HepG2 (cell line): ENCODE data around the gene MXRA7. TPM values are rescaled to one million over a fixed set of nuclear protein-coding genes. Genes with fewer than 3 reads are reported as not detected.

Source experiments
- DPF2 ChIP-seq: sonication (generic); formaldehyde crosslinking; IDR thresholded peaks from 2 replicates; pipeline ENCODE4 v1.4.0; 2020; ENCODE audit warnings: mild to moderate bottlenecking, low read depth, missing genetic modification reagents, borderline replicate concordance
- HIC2 ChIP-seq: sonication (generic); formaldehyde crosslinking; IDR thresholded peaks from 2 replicates; pipeline ENCODE4 v1.9.0; 2022; ENCODE audit warnings: low read depth, missing genetic modification reagents
- HOXA3 ChIP-seq: sonication (generic); formaldehyde crosslinking; IDR thresholded peaks from 2 replicates; pipeline ENCODE4 v1.5.0; 2020; ENCODE audit warnings: missing genetic modification reagents
- IKZF4 ChIP-seq: sonication (generic); formaldehyde crosslinking; IDR thresholded peaks from 2 replicates; pipeline ENCODE4 v1.5.1; 2020; ENCODE audit warnings: borderline replicate concordance, mild to moderate bottlenecking, low read depth, missing genetic modification reagents; ENCODE audit errors: not compliant biosample characterization
- KAT7 ChIP-seq: IDR thresholded peaks from 2 replicates; pipeline ENCODE4 v1.6.1; 2018; ENCODE audit warnings: borderline replicate concordance, missing compliant biosample characterization
- MEIS1 ChIP-seq: sonication (generic); formaldehyde crosslinking; IDR thresholded peaks from 2 replicates; pipeline ENCODE4 v1.9.0; 2021; ENCODE audit warnings: mild to moderate bottlenecking, missing genetic modification reagents, moderate library complexity, borderline replicate concordance
- PHF21A ChIP-seq: sonication (generic); formaldehyde crosslinking; IDR thresholded peaks from 2 replicates; pipeline ENCODE4 v1.5.0; 2020; ENCODE audit warnings: mild to moderate bottlenecking, missing genetic modification reagents
- RERE ChIP-seq: IDR thresholded peaks from 2 replicates; pipeline ENCODE4 v1.6.1; 2016; ENCODE audit warnings: low read depth, missing genetic modification reagents, missing compliant biosample characterization
- ZNF501 ChIP-seq: sonication (generic); formaldehyde crosslinking; IDR thresholded peaks from 2 replicates; pipeline ENCODE4 v1.5.1; 2020; ENCODE audit warnings: mild to moderate bottlenecking, moderate library complexity, missing genetic modification reagents
- ZNF589 ChIP-seq: sonication (generic); formaldehyde crosslinking; conservative IDR thresholded peaks from 2 replicates; pipeline ENCODE4 v1.8.0; 2022; ENCODE audit warnings: mild to moderate bottlenecking, moderate library complexity, missing genetic modification reagents
- polyA plus RNA-seq, 8 experiments: library from polyadenylated mRNA; depleted of rRNA in 3 of 8; stranded (reverse) in 7 of 8; unstranded in 1 of 8; fragments of >200 nt; fragmentation: Illumina TruSeq in 4 of 8; extraction: Trizol in 4 of 8; gene quantifications; 2 replicates each; pipeline versions ENCODE4 v1.2.1 to v1.2.3, GENCODE V29; 2011 to 2016; ENCODE audit warnings: low read depth in 4 of 8, missing spikeins in 1 of 8, mixed read lengths in 1 of 8; ENCODE audit not compliant: insufficient read depth in 1 of 8
- total RNA-seq, 5 experiments: library from RNA; depleted of rRNA; stranded (reverse); fragments of >200 nt; fragmentation: Illumina TruSeq; extraction: Trizol; gene quantifications; 2 replicates each; pipeline ENCODE4 v1.2.3, GENCODE V29; 2016; ENCODE audit warnings: low read depth in 1 of 5
- TF ChIP-seq, protein P1 (sequence below): sonication (generic); formaldehyde crosslinking; IDR thresholded peaks from 2 replicates; pipeline ENCODE4 v1.8.1; 2022; ENCODE audit warnings: mild to moderate bottlenecking, missing genetic modification reagents
- TF ChIP-seq, protein P2 (sequence below): sonication (generic); formaldehyde crosslinking; IDR thresholded peaks from 2 replicates; pipeline ENCODE4 v1.8.1; 2022; ENCODE audit warnings: low read depth, mild to moderate bottlenecking, missing genetic modification reagents

MXRA7 gene
- total and polyA plus RNA-seq, 2 of the 13 experiments (the other 11 are each of a cell fraction or from before 2014, with no cell fraction given): 44.8 to 112 TPM

DNA sequence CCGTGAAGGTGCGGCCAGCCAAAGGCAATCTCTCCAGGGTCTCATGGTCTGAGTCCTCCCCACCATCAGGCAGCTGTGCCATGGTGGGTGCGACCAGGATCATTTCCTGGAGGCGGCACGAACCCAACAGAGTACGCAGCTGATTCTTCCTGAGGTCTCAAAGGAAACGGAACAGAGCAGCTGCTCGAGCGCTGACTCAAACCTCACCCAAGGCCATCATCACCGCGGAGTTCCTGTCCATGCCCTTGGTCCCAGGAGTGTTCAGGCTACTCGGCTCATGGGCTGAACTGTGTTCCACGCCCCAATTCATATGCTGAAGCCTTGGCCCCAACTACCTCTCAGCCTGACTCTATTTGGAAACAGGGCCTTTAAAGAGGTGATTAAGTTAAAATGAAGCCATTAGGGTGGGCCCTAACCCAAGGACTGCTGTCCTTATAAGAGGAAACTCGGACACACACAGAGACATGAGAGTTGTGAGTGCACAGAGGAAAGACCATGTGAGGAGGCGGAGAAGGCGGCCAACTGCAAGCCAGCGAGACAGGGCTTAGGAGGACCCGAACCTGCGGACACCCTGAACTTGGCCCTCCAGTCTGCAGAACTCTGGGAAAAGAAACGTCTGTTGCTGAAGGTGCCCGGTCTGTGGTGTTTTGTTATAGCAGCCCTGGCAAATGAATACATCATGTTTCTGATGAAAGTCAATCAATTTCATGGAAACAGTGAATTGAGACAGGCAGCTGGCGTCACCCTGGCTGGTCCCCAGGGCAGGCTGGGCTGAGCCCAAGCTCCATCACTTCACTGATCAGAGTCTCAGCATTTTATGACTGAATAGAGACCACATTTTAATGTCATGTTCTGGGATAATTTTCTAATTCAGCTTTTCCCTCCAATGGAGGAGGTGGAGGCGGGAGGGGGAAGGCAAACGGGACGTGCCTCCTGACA lies 13.7 kb downstream of the MXRA7 start (continued):
- TF ChIP-seq ZNF501 (CRISPR knock-in tag): 0 out of 2 replicates have a peak, but pooled peaks have one; percentile 28
- peak; percentile 73 for TF ChIP-seq HOXA3 (CRISPR knock-in tag)
- 0 out of 2 replicates have a peak, but pooled peaks have one; percentile 40 for TF ChIP-seq RERE (CRISPR knock-in tag)
- TF ChIP-seq, protein P1, sequence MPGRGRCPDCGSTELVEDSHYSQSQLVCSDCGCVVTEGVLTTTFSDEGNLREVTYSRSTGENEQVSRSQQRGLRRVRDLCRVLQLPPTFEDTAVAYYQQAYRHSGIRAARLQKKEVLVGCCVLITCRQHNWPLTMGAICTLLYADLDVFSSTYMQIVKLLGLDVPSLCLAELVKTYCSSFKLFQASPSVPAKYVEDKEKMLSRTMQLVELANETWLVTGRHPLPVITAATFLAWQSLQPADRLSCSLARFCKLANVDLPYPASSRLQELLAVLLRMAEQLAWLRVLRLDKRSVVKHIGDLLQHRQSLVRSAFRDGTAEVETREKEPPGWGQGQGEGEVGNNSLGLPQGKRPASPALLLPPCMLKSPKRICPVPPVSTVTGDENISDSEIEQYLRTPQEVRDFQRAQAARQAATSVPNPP (CRISPR knock-in tag): no peak
- TF ChIP-seq KAT7 (CRISPR knock-in tag): peak; percentile 80; the same call in 1 of the 2 replicates
- TF ChIP-seq HIC2: peak; percentile 85; the same call in 1 of the 2 replicates
- no peak for TF ChIP-seq ZNF589 (CRISPR knock-in tag)
- no peak for TF ChIP-seq IKZF4 (CRISPR knock-in tag)
- peak; percentile 14; the same call in 1 of the 2 replicates for TF ChIP-seq PHF21A (CRISPR knock-in tag)
- 0 out of 2 replicates have a peak, but pooled peaks have one; percentile 69 for TF ChIP-seq MEIS1 (CRISPR knock-in tag)
- TF ChIP-seq, protein P2, sequence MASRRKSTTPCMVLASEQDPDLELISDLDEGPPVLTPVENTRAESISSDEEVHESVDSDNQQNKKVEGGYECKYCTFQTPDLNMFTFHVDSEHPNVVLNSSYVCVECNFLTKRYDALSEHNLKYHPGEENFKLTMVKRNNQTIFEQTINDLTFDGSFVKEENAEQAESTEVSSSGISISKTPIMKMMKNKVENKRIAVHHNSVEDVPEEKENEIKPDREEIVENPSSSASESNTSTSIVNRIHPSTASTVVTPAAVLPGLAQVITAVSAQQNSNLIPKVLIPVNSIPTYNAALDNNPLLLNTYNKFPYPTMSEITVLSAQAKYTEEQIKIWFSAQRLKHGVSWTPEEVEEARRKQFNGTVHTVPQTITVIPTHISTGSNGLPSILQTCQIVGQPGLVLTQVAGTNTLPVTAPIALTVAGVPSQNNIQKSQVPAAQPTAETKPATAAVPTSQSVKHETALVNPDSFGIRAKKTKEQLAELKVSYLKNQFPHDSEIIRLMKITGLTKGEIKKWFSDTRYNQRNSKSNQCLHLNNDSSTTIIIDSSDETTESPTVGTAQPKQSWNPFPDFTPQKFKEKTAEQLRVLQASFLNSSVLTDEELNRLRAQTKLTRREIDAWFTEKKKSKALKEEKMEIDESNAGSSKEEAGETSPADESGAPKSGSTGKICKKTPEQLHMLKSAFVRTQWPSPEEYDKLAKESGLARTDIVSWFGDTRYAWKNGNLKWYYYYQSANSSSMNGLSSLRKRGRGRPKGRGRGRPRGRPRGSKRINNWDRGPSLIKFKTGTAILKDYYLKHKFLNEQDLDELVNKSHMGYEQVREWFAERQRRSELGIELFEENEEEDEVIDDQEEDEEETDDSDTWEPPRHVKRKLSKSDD (CRISPR knock-in tag): 0 out of 2 replicates have a peak, but pooled peaks have one; percentile 38
- peak; percentile 84 for TF ChIP-seq DPF2 (CRISPR knock-in tag)
